Omental fat pad (tissue), 4 donors: Measurements from ENCODE around the gene RPL15. TPM values are rescaled to one million over a fixed set of nuclear protein-coding genes. Genes with fewer than 3 reads are reported as not detected.
A peak's percentile ranks its signal among the peaks of the same experiment; 100 is the strongest.

Experiments used
- ATAC-seq: fragments of 150-250 bp; one replicate; pipeline ENCODE4 v1.9.1; 2016; ENCODE audit warnings: mild to moderate bottlenecking, moderate library complexity; ENCODE audit not compliant: low FRiP score
- DNase-seq: peaks from one replicate; pipeline ENCODE4 v3.0.0-alpha.2; 2019; ENCODE audit warnings: low spot score
- total RNA-seq, 4 donors: library from RNA; depleted of rRNA; stranded (reverse); fragments of >200 nt; gene quantifications; one replicate each; pipeline ENCODE4 v1.1.0, GENCODE V29; 2016
- TF ChIP-seq, protein P1 (sequence below), 3 donors: fragments of 450-650 bp; IDR thresholded peaks; one replicate each; pipeline ENCODE4 v1.5.1; 2016 to 2017; ENCODE audit warnings: antibody characterized with exemption in 3 of 3, mild to moderate bottlenecking in 3 of 3, moderate library complexity in 2 of 3

Gene RPL15
- total RNA-seq, 4 donors from 2014 or later, result 1,996 to 2,993 (median 2,303) TPM

DNA sequence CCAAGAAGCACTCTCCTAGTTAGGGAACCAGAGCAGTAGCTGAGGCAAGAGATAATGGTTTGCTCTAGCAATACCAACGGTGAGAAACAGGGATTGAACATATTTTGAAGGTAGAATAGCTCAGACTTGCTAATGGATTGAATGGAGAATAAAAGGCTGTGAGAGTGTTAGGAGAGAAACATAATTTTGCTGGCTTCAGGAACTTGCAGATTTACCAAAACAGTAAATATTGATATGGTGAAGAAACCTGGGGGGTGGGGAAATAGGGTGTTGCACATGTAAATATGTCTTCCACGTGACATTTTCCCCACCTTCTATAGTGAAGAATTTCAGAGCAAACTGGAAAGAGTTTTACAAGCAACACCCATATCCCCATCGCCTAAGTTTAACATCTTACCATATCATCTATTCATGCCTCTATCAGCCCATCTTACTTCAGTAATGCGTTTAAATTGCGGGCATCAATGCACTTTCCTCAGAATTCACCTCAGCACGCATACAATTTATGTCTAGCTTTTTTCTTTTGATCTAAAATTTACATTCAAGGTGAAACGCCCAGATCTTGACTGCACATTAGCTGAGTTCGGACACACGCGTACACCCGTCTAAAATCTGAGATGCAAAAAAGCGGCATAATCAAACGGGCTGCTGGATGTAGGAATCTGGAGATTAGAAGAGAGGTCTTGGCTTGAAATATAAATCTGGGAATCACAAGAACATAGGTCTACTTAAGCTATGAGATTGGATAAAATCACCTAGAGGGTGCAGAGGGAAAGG is 27.3 kb downstream of the RPL15 start:
- TF ChIP-seq, protein P1, sequence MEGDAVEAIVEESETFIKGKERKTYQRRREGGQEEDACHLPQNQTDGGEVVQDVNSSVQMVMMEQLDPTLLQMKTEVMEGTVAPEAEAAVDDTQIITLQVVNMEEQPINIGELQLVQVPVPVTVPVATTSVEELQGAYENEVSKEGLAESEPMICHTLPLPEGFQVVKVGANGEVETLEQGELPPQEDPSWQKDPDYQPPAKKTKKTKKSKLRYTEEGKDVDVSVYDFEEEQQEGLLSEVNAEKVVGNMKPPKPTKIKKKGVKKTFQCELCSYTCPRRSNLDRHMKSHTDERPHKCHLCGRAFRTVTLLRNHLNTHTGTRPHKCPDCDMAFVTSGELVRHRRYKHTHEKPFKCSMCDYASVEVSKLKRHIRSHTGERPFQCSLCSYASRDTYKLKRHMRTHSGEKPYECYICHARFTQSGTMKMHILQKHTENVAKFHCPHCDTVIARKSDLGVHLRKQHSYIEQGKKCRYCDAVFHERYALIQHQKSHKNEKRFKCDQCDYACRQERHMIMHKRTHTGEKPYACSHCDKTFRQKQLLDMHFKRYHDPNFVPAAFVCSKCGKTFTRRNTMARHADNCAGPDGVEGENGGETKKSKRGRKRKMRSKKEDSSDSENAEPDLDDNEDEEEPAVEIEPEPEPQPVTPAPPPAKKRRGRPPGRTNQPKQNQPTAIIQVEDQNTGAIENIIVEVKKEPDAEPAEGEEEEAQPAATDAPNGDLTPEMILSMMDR (IDR thresholded peaks at IDR 0.05), result no peak
- ATAC-seq, result no peak
- DNase-seq, result no peak

DNA sequence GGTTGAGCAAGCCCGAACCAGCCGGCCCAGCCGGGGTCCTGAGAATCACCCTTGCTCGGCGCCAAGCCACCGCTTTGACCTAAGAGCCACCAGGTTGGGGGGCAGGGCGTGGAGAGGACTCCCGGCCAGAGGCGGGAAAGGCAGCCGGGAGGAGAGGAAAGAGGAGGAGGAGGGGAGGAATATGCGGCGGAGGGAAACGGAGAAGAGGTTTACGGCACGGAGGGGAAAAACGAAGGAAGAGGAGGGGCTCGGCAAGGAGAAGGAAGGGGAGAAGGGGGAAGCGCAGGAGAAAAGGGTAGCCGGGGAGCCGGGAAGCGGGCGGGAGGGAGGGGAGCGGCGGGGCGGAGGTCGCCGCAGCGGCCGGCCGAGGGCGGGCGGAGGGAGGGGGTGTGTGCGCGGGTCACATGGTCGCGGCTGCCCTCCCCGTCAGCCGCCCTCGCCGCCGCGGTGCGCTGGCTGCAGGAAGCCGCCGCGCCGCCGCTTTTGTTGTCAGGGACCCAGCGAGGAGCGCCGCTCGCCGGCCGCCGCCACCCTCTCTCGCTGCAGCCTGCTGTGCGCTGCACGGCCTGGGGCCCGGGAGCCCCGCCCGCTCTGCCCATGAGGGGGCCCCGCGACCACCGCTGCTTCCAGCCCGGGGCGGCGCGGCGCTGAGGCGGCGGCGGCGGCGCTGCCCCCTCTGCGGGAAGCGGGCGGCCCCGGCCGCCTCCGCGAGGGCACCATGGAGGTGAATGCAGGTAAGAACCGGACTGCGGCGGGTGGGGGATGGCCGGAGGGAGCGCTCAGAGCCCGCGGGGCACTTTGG is 28.1 kb downstream of the RPL15 start, which contains the start of gene NR1D2:
TSS of gene NR1D2 (plus strand) at position 426 of the 802 bp plus-strand sequence. CDS start at position 719, 293 bp downstream.
- peak; percentile 30 for DNase-seq
- ATAC-seq, result peak; percentile 56
- TF ChIP-seq, protein P1 (IDR thresholded peaks at IDR 0.05), result no peak

DNA sequence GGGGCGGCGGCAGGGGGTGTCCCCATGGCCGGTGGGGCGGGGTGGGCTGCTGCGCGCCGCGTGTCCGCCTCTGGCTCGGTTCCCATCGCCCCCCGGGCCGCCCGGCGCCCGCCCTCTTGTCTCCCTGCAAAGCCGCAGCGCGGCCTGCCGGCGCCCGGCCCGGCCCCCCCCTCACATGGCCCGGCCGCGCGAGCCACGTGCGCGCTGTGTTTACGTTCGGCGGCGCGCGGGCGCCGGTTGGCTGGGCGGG is 28.7 kb downstream of the RPL15 start:
- TF ChIP-seq, protein P1 (IDR thresholded peaks at IDR 0.05), result no peak
- DNase-seq (no peak), ATAC-seq (no peak)

DNA sequence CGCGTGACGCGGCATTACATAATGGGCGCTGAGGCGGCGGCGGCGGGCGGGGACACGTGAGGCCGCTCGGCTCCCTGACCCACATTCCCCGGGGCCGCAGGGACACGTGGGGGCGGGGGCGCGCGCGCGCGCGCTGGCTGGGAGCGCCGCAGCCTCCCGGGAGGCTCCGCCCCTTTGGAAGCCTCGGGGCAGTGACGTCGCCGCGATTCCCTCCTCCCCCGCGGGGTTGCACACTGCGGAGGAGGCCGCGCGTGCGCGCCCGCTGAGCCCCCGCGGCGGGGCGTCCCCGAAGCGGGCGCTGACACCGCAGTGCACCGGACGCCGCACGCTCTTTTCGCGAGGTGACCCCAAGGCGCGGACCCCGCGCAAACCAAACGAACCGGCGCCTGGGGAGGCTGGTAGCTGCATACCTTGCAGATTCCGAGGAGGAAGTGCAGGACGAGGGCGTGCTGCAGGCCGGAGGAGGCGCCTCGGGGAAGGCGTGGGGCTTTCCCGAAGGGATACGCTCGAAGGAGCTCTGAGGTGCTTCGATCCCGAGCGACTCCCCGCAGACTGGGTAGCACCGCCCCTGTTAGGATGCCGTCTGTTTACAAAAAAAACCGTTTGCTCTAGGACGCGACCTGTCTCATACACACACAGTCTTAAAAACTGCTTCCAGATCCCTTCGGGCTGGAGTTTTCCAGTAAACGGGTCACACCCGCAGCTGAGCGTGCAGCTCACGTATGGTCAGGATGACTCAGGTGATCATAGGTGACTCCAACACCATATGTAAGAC is 29.2 kb downstream of the RPL15 start:
- TF ChIP-seq, protein P1 (IDR thresholded peaks at IDR 0.05), result no peak
- DNase-seq (peak; percentile 97), ATAC-seq (peak; percentile 87)

DNA sequence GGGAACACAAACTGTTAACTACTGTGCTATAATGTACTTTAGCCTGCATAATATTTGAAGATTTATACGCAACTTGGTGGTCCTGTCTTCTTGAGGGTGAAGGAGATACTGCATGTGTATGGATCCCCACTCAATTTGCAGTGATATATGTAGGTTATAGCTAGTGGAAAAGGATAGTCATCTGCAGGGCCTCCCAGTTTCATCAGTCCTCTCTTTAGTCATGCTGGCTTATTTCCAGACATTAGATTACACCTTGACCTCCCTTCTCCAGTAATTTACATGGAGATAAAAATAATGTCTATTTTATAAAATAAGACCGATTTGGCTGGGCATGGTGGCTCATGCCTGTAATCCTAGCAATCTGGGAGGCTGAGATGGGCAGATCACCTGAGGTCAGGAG is 31.8 kb downstream of the RPL15 start:
- TF ChIP-seq, protein P1 (IDR thresholded peaks at IDR 0.05), result no peak
- DNase-seq (no peak), ATAC-seq (no peak)

DNA sequence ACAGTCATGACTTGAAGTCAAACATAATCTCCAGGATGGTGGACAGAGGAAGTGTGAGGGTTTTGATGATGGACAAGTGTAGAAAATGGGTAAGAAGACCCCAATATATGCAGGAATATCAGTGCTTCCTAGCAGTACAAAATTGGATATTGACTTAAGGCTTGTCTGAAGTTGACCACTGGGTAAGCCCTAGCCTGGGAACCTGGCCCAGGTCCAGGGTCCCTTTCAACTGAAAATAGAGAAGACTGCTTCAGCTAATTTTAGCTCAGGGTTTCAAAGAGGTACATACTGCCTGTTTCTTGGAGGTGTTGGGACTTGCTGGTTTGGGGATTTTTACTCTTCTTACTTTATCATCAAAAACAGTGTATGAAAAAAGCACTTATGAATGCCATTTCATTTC is 32.9 kb downstream of the RPL15 start:
- DNase-seq, result no peak
- TF ChIP-seq, protein P1 (IDR thresholded peaks at IDR 0.05), result no peak
- ATAC-seq, result no peak
